ENCODE data around the gene MICALL2.

The MICALL2 gene

GRCh38 chr7:1458683-1459511, at the start of gene MICALL2:
Gene MICALL2, minus strand, starts transcription at chr7:1459470. Its CDS starts 144 bp downstream, at chr7:1459326.
- TF ChIP-seq CTCF (conservative IDR thresholded peaks at IDR 0.05) (no peak), ZFX (IDR thresholded peaks at IDR 0.05) (0 out of 2 replicates have a peak, but pooled peaks have one; percentile 13)
- peak within 1 kb of the TSS; percentile 79 for H3K27ac ChIP-seq

- no peak overlapping the region for H3K27ac ChIP-seq
- no peak for TF ChIP-seq CTCF (conservative IDR thresholded peaks at IDR 0.05)
- TF ChIP-seq ZFX (IDR thresholded peaks at IDR 0.05) = no peak
Measured at GRCh38 chr7:1508277-1508758, 49.0 kb upstream of the MICALL2 start.

GRCh38 chr7:1505731-1506550, 46.7 kb upstream of the MICALL2 start:
- TF ChIP-seq CTCF (conservative IDR thresholded peaks at IDR 0.05) (no peak), ZFX (IDR thresholded peaks at IDR 0.05) (no peak)
- peak overlapping the region; percentile 81 for H3K27ac ChIP-seq

GRCh38 chr7:1503816-1504775, 44.8 kb upstream of the MICALL2 start, which contains the start of gene INTS1:
Gene INTS1, minus strand, starts transcription at chr7:1504389. Its CDS starts 429 bp downstream, at chr7:1503960.
- peak within 1 kb of the TSS; percentile 81 for H3K27ac ChIP-seq
- TF ChIP-seq ZFX (IDR thresholded peaks at IDR 0.05) = peak; percentile 70; the same call in 1 of the 2 replicates
- peak; percentile 98 for TF ChIP-seq CTCF (conservative IDR thresholded peaks at IDR 0.05)

GRCh38 chr7:1503390-1503789, 44.1 kb upstream of the MICALL2 start:
- TF ChIP-seq CTCF (conservative IDR thresholded peaks at IDR 0.05) (no peak), ZFX (IDR thresholded peaks at IDR 0.05) (no peak)
- H3K27ac ChIP-seq = peak overlapping the region; percentile 81

- H3K27ac ChIP-seq = peak overlapping the region; percentile 81; the same call in 1 of the 2 replicates
- TF ChIP-seq ZFX (IDR thresholded peaks at IDR 0.05) = no peak
- TF ChIP-seq CTCF (conservative IDR thresholded peaks at IDR 0.05) = no peak
Measured at GRCh38 chr7:1502845-1503244, 43.6 kb upstream of the MICALL2 start.

Data from C4-2B (cell line).